GM15510 (cell line): Measurements from ENCODE around the gene GAL3ST1.

ENCODE experiments used
- POLR2A ChIP-seq: IDR thresholded peaks from 3 replicates; pipeline ENCODE4 v1.6.1; 2011; ENCODE audit warnings: borderline replicate concordance; ENCODE audit not compliant: insufficient read length; ENCODE audit errors: extremely low read depth

The GAL3ST1 gene

GRCh38 chr22:30573594-30574094 lies 821 bp downstream of the GAL3ST1 start:
- no peak for TF ChIP-seq POLR2A

GRCh38 chr22:30572840-30573593 lies 1.4 kb downstream of the GAL3ST1 start:
- no peak for TF ChIP-seq POLR2A

GRCh38 chr22:30572210-30572609 lies 2.3 kb downstream of the GAL3ST1 start:
- no peak for TF ChIP-seq POLR2A

DNA sequence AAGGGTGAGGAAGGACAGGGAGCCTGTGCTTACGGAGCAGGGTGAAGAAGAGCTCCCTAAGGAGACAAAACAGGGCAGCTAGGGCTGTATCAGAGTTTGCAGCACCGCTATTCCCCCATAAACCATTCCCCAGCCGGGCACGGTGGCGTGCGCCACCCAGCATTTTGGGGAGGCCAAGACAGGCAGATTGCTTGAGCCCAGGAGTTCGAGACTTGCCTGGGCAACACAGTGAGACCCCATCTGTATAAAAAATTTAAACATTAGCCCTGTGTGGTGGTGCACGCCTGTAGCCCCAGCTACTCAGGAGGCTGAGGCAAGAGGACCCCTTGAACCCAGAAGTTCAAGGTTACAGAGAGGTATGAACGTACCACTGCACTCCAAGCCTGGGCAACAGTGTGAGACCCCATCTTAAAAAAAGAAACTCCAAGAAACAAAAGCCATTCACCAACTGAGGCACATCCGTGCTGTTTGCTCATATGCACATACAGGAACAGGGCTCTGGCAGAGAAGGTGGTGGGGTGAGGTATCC lies 4.7 kb downstream of the GAL3ST1 start:
- no peak for TF ChIP-seq POLR2A

DNA sequence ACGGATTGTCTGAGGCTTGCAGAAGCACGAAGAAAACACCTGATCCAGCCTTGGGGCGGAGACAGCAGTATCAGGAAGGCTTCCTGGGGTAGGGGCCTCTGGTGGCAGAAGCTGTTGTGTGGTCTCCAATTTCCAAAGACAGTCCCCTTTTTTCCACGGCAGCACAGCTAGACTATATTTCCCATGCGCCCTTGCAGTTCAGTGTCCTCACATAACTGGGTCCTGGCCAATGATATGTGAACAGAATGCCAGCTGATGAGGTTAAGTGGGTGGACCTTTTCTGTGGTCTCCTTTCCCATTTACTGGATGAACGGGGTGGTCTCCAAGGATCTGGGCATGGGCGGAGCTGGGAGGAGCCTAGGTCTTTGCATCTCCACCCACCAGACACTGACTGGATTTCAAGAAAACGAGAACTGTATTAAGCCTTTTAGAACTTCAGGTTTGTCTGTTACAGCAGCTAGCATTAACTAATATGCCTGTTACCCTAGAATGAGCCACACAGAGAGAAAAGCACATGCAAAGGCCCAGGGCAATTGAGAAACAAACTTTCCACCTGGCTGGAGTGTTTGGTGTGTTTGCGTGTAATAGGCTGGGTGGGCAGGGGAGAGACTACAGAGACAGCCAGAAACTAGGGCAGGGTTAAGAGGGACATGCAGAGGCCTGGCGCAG lies 6.2 kb downstream of the GAL3ST1 start:
- TF ChIP-seq POLR2A: no peak

DNA sequence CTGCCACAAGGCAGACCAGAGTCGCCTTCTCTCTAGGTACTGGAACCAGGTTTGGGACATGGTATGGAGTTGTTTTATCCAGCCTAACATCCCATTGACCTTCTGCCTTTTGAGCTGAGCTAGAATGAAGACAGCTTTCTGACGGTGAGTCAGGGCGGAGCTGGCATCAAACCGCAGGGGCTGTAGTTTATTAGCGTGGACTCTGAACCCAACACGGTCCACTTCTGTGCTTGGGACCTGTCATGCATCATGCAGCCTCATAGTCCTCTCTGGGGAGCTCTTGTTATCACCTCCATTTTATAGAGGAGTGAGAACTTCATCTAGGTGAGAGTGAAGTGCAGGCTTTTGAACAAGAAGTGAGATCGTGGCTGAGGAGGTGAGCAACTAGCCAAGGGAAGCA lies 8.3 kb downstream of the GAL3ST1 start:
- no peak for TF ChIP-seq POLR2A

DNA sequence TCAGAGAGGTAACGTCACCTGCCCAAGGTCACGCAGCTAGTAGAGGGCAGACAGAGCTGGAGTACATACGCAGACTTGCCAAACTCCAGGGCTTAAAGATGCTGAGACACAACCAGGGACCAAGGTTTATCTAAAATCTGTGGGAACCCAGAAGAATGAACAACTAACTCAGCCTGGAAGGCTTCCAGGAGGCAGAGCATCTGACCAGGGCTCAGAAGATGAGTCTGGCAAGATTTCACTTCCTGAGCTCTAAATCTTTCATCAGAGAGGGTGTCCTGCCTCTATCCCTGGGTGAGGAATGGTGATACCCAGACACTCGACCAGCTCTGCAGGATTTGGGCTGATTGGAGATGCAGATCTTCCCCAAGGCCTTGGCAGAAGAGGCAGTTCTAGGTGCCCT lies 9.1 kb downstream of the GAL3ST1 start:
- TF ChIP-seq POLR2A: no peak

- TF ChIP-seq POLR2A: no peak
Measured at GRCh38 chr22:30564761-30565119, 9.7 kb downstream of the GAL3ST1 start.

DNA sequence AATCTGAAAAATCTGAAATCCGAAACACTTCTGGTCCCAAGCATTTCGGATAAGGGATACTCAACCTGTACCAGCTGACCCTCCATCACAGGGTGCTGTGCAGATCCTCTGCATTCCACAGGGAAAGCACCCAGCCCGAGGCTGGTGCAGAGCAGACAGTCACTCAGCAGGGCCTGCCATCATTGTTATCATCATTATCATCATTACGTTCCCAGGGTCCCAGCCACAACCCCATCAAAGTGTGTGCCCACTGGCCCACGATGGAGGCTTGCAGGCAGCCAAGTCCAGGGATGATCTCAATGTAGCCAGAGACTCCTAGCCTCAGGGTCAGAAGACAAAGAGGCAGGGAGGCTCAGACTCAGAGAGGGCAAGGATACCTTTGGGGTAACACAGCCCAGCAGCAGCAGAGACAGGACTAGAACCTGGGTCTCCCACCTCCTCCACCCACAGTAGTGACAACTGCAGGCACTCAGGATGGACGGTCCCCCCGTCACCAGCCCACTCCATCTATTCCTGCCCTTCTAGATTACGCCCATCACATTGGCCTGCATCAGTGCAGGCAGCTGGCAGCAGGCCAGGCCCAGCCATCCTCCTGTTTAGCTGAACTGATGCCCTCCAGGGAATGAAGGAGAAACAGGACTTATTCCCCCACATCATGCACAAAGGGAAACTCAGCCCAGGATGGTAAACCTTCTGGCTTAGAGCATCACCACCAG lies 10.3 kb downstream of the GAL3ST1 start:
- TF ChIP-seq POLR2A: no peak

GRCh38 chr22:30562366-30562765 lies 12.1 kb downstream of the GAL3ST1 start:
- no peak for TF ChIP-seq POLR2A

DNA sequence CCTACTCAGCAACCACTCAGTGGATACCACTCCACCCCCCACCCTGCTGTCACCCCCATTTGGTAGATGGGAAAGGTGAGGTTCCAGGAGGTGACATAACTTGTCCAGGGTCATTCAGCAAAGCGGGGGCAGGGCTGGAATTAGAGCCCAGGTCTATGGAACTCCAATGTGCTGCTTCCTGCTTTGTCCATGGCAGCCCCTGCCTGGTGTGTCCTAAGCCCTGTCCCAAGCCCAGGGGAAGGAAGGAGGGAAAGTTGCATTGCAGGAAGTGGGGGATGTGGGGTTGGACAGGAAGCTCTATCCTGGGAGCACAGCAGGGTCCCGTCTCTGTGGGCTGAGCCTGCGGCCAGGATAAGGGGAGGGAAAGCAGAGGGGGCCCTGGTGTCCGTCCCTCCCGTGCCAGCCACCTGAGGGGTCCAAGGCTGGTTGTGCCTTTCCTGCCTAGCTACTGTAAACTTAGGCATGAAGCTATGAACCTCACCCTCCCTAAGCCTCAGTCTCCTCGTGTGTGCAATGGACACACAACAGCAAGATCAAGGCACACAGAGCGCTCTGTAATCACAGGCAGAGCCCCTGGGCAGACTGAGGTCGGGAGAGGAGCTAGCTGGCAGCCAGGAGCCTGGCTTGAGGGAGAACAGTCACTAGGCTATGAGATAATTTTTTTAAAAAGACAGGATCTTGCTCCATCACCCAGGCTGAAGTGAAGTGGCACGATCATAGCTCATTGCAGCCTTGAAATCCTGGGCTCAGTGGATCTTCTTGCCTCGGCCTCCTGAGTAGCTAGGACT lies 12.9 kb downstream of the GAL3ST1 start:
- TF ChIP-seq POLR2A: no peak

GRCh38 chr22:30559889-30560288 lies 14.6 kb downstream of the GAL3ST1 start:
- no peak for TF ChIP-seq POLR2A

- TF ChIP-seq POLR2A: no peak
Measured at GRCh38 chr22:30557243-30557642, 17.2 kb downstream of the GAL3ST1 start.

- TF ChIP-seq POLR2A: no peak
Measured at GRCh38 chr22:30556388-30556787, 18.1 kb downstream of the GAL3ST1 start.

DNA sequence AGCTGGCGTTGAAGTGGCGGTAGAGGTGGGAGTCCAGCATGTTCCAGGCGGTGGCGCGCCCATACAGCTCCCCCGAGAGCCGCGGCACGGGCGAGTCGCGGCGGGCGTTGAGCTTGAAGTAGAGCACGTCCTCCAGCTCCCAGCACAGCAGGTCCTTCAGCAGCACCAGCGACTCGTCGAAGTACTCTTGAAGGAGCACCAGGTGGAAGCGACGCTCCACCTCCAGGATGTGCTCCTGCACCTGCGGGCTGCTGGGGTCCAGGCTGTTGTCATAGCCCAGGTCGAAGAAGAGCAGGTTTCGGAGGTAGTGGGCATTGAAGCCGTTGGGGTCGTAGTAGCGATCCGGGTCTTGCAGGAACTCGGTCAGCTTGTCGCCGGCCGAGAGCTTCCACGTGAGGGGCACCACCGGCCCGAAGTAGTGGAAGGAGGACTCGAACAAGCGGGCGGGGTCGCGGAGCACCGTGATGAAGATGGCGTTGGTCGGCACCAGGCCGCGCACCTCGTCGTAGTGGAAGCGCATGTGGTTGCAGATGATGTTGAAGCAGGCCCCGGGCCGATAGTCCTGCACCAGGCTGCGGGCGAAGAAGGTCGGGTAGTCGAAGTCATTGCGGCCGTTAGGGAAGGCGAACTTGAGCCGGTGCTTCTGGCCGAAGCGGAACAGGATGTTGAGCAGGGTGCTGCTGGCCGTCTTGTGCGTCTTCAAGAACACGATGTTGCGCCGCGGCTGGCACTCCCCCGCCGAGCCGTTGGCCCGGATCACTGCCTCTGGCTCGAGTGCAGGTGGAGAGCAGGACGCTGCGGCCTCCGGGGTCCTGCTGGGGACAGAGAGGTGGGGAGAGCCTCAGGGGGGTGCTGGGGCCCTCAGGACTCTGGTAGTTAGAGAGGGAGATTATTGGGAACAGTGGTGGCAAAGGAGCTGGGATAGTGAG lies 18.9 kb downstream of the GAL3ST1 start:
- no peak for TF ChIP-seq POLR2A
